Right lobe of liver (tissue), 6 donors: ENCODE data around the gene METTL16. TPM values are rescaled to one million over a fixed set of nuclear protein-coding genes. Genes with fewer than 3 reads are reported as not detected.
"Not testable (repeated sequence)": the region's sequence is repeated elsewhere in the genome, so short reads cannot be mapped to it uniquely, and the experiment has no call there.

Experiments
- ATAC-seq, 4 donors: fragments of 200-7000 bp; cut with Tn5 transposase; one replicate each; pipeline ENCODE4 v1.9.1; 2020; ENCODE audit warnings: mild to moderate bottlenecking in 4 of 4, moderate library complexity in 4 of 4
- DNase-seq, 3 donors: peaks; one replicate each; pipeline ENCODE4 v3.0.0-alpha.2; 2020
- H3K27ac ChIP-seq, 3 donors: fragments of 200-600 bp; one replicate each; pipeline ENCODE4 v1.8.0; 2022
- H3K27me3 ChIP-seq, 2 donors: fragments of 200-600 bp; one replicate each; pipeline ENCODE4 v1.8.0; 2022
- H3K36me3 ChIP-seq, 4 donors: fragments of 200-600 bp; sonication (generic) in 1 of 4; one replicate each; pipeline versions ENCODE4 v1.5.1 to v1.8.0; 2017 to 2022; ENCODE audit warnings: control low read depth in 1 of 4
- H3K4me1 ChIP-seq, 4 donors: fragments of 200-600 bp; sonication (generic) in 1 of 4; one replicate each; pipeline versions ENCODE4 v1.5.1 to v1.8.0; 2017 to 2022; ENCODE audit warnings: control low read depth in 1 of 4
- H3K4me3 ChIP-seq, 3 donors: fragments of 200-600 bp; one replicate each; pipeline ENCODE4 v1.8.0; 2022
- H3K9me3 ChIP-seq, 4 donors: fragments of 200-600 bp; sonication (generic) in 1 of 4; one replicate each; pipeline versions ENCODE4 v1.5.1 to v1.8.0; 2017 to 2022; ENCODE audit warnings: control low read depth in 1 of 4
- POLR2A ChIP-seq: fragments of 450-650 bp; IDR thresholded peaks from one replicate; pipeline ENCODE4 v1.6.1; 2017; ENCODE audit warnings: antibody characterized with exemption, mild to moderate bottlenecking
- WGBS: methylation state at CpG from one replicate; pipeline ENCODE4 v1.1.6; 2018; ENCODE audit warnings: low coverage, low lambda C conversion rate; ENCODE audit not compliant: insufficient coverage; ENCODE audit errors: missing lambda C conversion rate; 5-methylcytosine and 5-hydroxymethylcytosine counted together
- intact Hi-C, 2 donors: fragments of 100-400 bp; cut with DNase I; formaldehyde crosslinking; loops; one replicate each; pipeline versions ENCODE4 v1.11.2 to v1.14.1; 2022
- total RNA-seq, 6 experiments: library from RNA; depleted of rRNA in 2 of 6; stranded (reverse); fragments of >200 nt in 2 of 6; fragmentation: NEBNext Ultra II Directional in 3 of 6; extraction: Animal tissue kit (Norgen Biotek cat#: 25700) in 3 of 6; gene quantifications; one replicate each; pipeline versions ENCODE4 v1.1.0 to v1.2.4, GENCODE V29; 2016 to 2023
- TF ChIP-seq, protein P1 (sequence below), 4 donors: fragments of 200-600 bp in 3 of 4; fragments of 450-650 bp in 1 of 4; IDR thresholded peaks; one replicate each; pipeline versions ENCODE4 v1.5.1 to v1.8.0; 2016 to 2022; ENCODE audit warnings: antibody characterized with exemption in 4 of 4, mild to moderate bottlenecking in 2 of 4
- donor health status: DM: no; HTN: yes; CAD: no.
- donor health status: DM: no; HTN: no; CAD: no.
- donor health status: DM: no; HTN: no; CAD: no.
- donor health status: DM: no; HTN: yes; CAD: no.
- donor health status: DM: no; HTN: yes; CAD: no.

The METTL16 gene
- total RNA-seq, 6 experiments from 2014 or later = 8.4 to 12.1 (median 9.3) TPM

DNA sequence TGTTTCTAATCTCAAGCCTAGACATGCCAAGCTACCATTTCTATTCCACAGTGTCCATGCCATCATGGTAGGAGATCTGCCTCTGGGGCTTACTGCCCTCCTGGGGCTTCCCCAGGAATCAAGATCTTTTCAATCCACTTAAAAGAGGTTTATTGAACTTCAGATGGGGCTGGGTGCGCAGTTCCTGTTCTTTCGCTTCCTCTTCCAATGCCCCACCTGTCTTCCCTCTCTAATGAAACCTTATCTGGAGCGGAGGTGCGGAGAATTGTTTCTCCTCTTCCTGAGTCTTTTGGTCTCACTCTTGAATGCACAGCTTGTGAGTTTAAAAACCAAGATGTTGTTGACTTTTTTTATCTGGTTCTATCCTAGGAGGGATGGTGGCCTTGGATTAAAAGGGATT, 30.4 kb upstream of the METTL16 start:
- DNase-seq (no peak), ATAC-seq (no peak)
- Histone ChIP-seq H3K27ac (no peak overlapping the region), H3K9me3 (no peaks in the 10 kb centered on the region), H3K27me3 (no peaks in the 10 kb centered on the region), H3K36me3 (no peaks in the 10 kb centered on the region), H3K4me3 (no peak overlapping the region), H3K4me1 (peaks cover 0 to 17% (median 3%) of the 10 kb centered on the region in 4 donors)
- no peak for TF ChIP-seq POLR2A
- WGBS = 93% methylated on average over 4 of the region's 4 CpGs
- intact Hi-C loops = no loop called here

DNA sequence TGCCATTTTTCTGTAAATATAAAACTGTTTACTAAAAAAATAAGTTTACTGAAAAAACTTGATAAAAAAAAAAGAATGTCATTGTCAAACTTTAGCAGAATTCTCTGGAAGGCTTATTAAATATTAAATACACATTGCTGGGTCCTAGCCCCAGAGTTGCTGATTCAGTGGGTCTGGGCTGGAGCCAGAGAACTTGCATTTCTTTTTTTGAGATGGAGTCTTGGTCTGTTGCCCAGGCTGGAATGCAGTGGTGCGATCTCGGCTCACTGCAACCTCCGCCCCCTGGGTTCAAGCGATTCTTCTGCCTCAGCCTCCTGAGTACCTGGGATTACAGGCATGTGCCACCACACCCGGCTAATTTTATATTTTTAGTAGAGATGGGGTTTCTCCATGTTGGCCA, 25.9 kb upstream of the METTL16 start:
- H3K36me3 ChIP-seq, ATAC-seq, H3K4me3 ChIP-seq, intact Hi-C loops, H3K4me1 ChIP-seq, H3K27ac ChIP-seq, H3K27me3 ChIP-seq, H3K9me3 ChIP-seq: not testable (repeated sequence)
- 100% methylated on average over 1 of the region's 5 CpGs for whole genome bisulfite sequencing
- peak in 1 of 3 donors; percentile 5 for DNase-seq

DNA sequence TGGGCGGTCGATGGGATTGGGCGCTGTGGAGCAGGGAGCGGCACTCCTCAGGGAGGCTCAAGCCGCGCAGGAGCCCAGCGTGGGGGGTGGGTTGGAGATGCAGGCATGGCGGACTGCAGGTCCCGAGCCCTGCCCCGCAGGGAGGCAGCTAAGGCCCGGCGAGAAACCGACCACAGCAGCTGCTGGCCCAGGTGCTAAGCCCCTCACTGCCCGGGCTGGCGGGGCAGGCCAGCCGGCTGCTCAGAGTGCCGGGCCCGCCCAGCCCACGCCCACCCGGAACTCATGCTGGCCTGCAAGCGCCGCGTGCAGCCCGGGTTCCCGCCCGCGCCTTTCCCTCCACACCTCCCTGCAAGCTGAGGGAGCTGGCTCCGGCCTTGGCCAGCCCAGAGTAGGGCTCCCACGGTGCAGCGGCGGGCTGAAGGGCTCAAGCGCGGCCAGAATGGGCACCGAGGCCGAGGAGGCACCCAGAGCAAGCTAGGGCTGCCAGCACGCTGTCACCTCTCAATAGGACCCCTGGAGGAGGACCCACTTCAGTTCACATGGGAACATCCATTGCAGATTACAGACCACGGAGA, 20.5 kb upstream of the METTL16 start:
- H3K9me3 ChIP-seq = no peaks in the 10 kb centered on the region
- intact Hi-C loops = no loop called here
- no peaks in the 10 kb centered on the region for H3K4me1 ChIP-seq
- peak in 1 of 3 donors; percentile 44 for DNase-seq
- no peaks in the 10 kb centered on the region for H3K27me3 ChIP-seq
- no peak for ATAC-seq
- WGBS = 100% methylated on average over 11 of the region's 37 CpGs
- TF ChIP-seq POLR2A = no peak
- TF ChIP-seq, protein P1, sequence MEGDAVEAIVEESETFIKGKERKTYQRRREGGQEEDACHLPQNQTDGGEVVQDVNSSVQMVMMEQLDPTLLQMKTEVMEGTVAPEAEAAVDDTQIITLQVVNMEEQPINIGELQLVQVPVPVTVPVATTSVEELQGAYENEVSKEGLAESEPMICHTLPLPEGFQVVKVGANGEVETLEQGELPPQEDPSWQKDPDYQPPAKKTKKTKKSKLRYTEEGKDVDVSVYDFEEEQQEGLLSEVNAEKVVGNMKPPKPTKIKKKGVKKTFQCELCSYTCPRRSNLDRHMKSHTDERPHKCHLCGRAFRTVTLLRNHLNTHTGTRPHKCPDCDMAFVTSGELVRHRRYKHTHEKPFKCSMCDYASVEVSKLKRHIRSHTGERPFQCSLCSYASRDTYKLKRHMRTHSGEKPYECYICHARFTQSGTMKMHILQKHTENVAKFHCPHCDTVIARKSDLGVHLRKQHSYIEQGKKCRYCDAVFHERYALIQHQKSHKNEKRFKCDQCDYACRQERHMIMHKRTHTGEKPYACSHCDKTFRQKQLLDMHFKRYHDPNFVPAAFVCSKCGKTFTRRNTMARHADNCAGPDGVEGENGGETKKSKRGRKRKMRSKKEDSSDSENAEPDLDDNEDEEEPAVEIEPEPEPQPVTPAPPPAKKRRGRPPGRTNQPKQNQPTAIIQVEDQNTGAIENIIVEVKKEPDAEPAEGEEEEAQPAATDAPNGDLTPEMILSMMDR (IDR thresholded peaks at IDR 0.05) = no peak
- no peak overlapping the region for H3K27ac ChIP-seq
- no peak overlapping the region for H3K4me3 ChIP-seq
- no peaks in the 10 kb centered on the region for H3K36me3 ChIP-seq

DNA sequence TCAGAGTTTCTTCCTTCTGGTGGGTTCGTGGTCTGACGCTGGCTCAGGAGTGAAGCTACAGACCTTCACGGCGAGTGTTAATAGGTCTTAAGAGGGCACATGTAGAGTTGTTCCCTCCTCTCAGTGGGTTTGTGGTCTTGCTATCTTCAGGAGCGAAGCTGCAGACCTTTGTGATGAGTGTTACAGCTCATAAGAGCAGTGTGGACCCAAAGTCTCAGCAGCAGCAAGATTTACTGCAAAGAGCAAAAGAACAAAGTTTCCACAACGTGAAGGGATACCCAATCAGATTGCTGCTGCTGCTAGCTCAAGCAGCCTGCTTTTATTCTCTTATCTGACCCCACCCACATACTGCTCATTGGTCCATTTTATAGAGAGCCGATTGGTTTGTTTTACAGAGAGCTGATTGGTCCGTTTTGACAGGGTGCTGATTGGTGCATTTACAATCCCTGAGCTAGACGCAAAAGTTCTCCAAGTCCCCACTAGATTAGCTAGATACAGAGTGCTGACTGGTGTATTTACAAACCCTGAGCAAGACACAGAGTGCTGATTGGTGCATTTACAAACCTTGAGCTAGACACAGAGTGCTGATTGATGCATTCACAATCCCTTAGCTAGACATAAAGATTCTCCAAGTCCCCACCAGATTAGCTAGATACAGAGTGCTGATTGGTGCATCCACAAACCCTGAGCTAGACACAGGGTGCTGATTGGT, 19.7 kb upstream of the METTL16 start:
- H3K27ac ChIP-seq, intact Hi-C loops, H3K4me3 ChIP-seq, H3K36me3 ChIP-seq, ATAC-seq, H3K4me1 ChIP-seq, H3K9me3 ChIP-seq, H3K27me3 ChIP-seq, DNase-seq: not testable (repeated sequence)
- WGBS = 70% methylated on average over 8 of the region's 9 CpGs

DNA sequence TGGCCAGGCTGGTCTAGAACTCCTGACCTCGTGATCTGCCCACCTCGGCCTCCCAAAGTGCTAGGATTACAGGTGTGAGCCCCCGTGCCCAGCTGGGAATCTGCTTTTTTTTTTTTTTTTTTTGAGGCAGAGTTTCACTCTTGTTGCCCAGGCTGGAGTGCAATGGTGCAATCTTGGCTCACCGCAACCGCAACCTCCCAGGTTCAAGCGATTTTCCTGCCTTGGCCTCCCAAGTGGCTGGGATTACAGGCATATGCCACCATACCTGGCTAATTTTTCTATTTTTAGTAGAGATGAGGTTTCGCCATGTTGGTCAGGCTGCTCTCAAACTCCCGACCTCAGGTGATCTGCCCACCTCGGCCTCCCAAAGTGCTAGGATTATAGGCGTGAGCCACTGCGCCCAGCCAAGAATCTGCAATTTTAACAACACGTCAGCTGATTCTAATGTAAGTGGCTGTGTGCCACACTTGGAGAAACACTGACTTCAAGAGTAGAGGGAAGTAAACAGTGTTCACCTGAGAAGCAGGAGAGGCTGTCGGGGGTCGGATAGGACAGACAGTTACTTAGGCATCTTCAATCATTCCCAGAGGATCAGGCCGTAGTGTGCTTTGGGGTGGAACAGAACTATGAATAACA, 10.2 kb upstream of the METTL16 start:
- H3K27ac ChIP-seq, intact Hi-C loops, H3K27me3 ChIP-seq, H3K9me3 ChIP-seq, DNase-seq, H3K36me3 ChIP-seq, H3K4me3 ChIP-seq, ATAC-seq, H3K4me1 ChIP-seq: not testable (repeated sequence)
- WGBS = 87% methylated on average over 13 of the region's 15 CpGs

DNA sequence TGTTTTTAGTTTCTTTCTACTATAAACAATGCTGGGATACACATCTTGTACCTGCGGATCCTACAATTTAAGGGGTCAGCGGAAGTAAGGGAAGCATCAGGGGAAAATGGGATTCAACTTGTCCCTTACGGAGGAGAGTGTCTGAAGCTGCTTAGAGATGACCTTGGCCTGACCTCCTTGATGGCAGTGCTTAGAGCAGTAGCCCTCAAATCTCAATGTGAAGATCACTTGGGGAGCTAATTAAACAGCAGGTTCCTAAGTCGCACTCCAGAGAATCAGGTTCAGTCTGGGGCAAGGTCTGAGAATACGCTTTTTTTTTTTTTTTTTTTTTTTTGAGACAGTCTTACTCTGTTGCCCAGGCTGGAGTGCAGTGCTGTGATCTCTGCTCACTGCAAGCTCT, 9.6 kb upstream of the METTL16 start:
- ATAC-seq = no peak
- TF ChIP-seq POLR2A = no peak
- TF ChIP-seq, protein P1 (IDR thresholded peaks at IDR 0.05) = no peak
- Histone ChIP-seq H3K9me3 (no peaks in the 10 kb centered on the region), H3K4me3 (no peak overlapping the region), H3K4me1 (no peaks in the 10 kb centered on the region), H3K27me3 (no peaks in the 10 kb centered on the region), H3K36me3 (no peaks in the 10 kb centered on the region), H3K27ac (no peak overlapping the region)
- no peak for DNase-seq
- intact Hi-C loops = no loop called here
- WGBS = 82% methylated on average over 5 of the region's 5 CpGs
